K562 (cell line): Measurements from ENCODE around the gene ADGRG1. TPM values are rescaled to one million over a fixed set of nuclear protein-coding genes. Genes with fewer than 3 reads are reported as not detected.

Experiments
- ATAC-seq: fragments of 200-7000 bp; cut with Tn5 transposase; 3 replicates; pipeline ENCODE4 v1.9.1; 2020; ENCODE audit warnings: moderate library complexity
- BruUV-seq: library from RNA; stranded (reverse); fragments of 400-500 nt; replicated peaks from 2 replicates; lab custom pipeline; 2021; lab: Mats Ljungman, UMichigan
- CTCF ChIA-PET: fragments of 300-600 bp; formaldehyde crosslinking; extraction: SDS; loops from one replicate; lab custom pipeline; 2021; ENCODE audit warnings: low intra/inter-chr PET ratio; lab: Yijun Ruan, JAX
- POLR2A ChIA-PET: fragments of 300-600, 350-650 bp; sonication (Branson Sonifier 250); formaldehyde crosslinking; extraction: SDS; loops from one replicate; lab custom pipeline; 2021; ENCODE audit warnings: antibody characterized with exemption, inconsistent platforms; lab: Yijun Ruan, JAX
- DNase-seq, 4 experiments: peaks; one replicate each; pipeline versions ENCODE4 v3.0.0 to v3.0.0-alpha.2; 2011 to 2018; ENCODE audit warnings: low spot score in 3 of 4, mixed read lengths in 3 of 4; ENCODE audit errors: extremely low read depth in 1 of 4
- FAIRE-seq: peaks from 2 replicates; lab custom pipeline; 2011; peaks lifted over from hg19 to GRCh38; lab: Jason Lieb, UNC
- H2AFZ ChIP-seq: 2 replicates; pipeline ENCODE4 v1.6.0; 2011; ENCODE audit warnings: low read depth, low read length, control low read depth, inconsistent platforms
- H3K27ac ChIP-seq: fragments of 200-600 bp; 3 replicates; pipeline ENCODE4 v1.8.0; 2011; ENCODE audit warnings: low read depth, mild to moderate bottlenecking, control low read depth, inconsistent platforms, low read length, moderate library complexity, mixed read lengths; ENCODE audit errors: extremely low read depth
- H3K27me3 ChIP-seq, 2 experiments: fragments of 300-600 bp in 1 of 2; 2 replicates in 1 of 2; 3 replicates in 1 of 2; pipeline versions ENCODE4 v1.6.0 to v1.8.0; 2011; ENCODE audit warnings: inconsistent platforms in 2 of 2, low read length in 2 of 2, mild to moderate bottlenecking in 1 of 2, mixed read lengths in 1 of 2, moderate library complexity in 1 of 2; ENCODE audit not compliant: control insufficient read depth in 2 of 2, insufficient read depth in 2 of 2
- H3K36me3 ChIP-seq: fragments of 300-600 bp; 3 replicates; pipeline ENCODE4 v1.8.0; 2011; ENCODE audit warnings: mild to moderate bottlenecking, low read length, inconsistent platforms; ENCODE audit not compliant: control insufficient read depth, insufficient read depth
- H3K4me1 ChIP-seq, 2 experiments: fragments of 200-600 bp in 1 of 2; replicated peaks in 1 of 2; 2 replicates in 1 of 2; 3 replicates in 1 of 2; pipeline versions ENCODE4 v1.5.1 to v1.8.0; 2011; ENCODE audit warnings: inconsistent platforms in 2 of 2, low read length in 2 of 2, mild to moderate bottlenecking in 1 of 2, mixed read lengths in 1 of 2, moderate library complexity in 1 of 2; ENCODE audit not compliant: control insufficient read depth in 2 of 2, insufficient read depth in 2 of 2
- H3K4me2 ChIP-seq: 2 replicates; pipeline ENCODE4 v1.6.1; 2011; ENCODE audit warnings: low read length, control low read depth, inconsistent platforms, mixed read lengths; ENCODE audit not compliant: insufficient read depth
- H3K4me3 ChIP-seq: fragments of 200-600 bp; sonication (generic), shearing (Covaris generic); 2 replicates; pipeline ENCODE4 v1.5.1; 2016; ENCODE audit warnings: control low read depth, inconsistent platforms
- H3K79me2 ChIP-seq: fragments of 200-600 bp; 3 replicates; pipeline ENCODE4 v1.8.0; 2011; ENCODE audit warnings: low read length, inconsistent platforms; ENCODE audit not compliant: control insufficient read depth, insufficient read depth
- H3K9ac ChIP-seq, 2 experiments: 2 replicates each; pipeline versions ENCODE4 v1.6.0 to v1.6.1; 2011; ENCODE audit warnings: low read depth in 2 of 2, low read length in 2 of 2, control low read depth in 1 of 2, inconsistent platforms in 1 of 2, mild to moderate bottlenecking in 1 of 2, mixed read lengths in 1 of 2; ENCODE audit not compliant: insufficient read depth in 1 of 2
- H3K9me1 ChIP-seq: one replicate; pipeline ENCODE4 v1.6.0; 2011; ENCODE audit warnings: inconsistent platforms, mild to moderate bottlenecking, low read length, moderate library complexity; ENCODE audit not compliant: control insufficient read depth, insufficient read depth
- H3K9me3 ChIP-seq: replicated peaks from 2 replicates; pipeline ENCODE4 v1.5.1; 2011; ENCODE audit warnings: low read depth, low read length, inconsistent platforms; ENCODE audit not compliant: control insufficient read depth, insufficient read depth
- H4K20me1 ChIP-seq: replicated peaks from 2 replicates; pipeline ENCODE4 v1.6.1; 2011; ENCODE audit warnings: low read length, inconsistent platforms, mixed read lengths; ENCODE audit not compliant: control insufficient read depth, insufficient read depth
- EGR1 ChIP-seq: fragments of 450-650 bp; conservative IDR thresholded peaks from 2 replicates; pipeline ENCODE4 v1.6.1; 2017; ENCODE audit warnings: mild to moderate bottlenecking
- GATA2 ChIP-seq: sonication (generic); formaldehyde crosslinking; IDR thresholded peaks from 2 replicates; pipeline ENCODE4 v1.4.0; 2020; ENCODE audit warnings: mild to moderate bottlenecking, missing genetic modification reagents
- GTF2A2 ChIP-seq: IDR thresholded peaks from 2 replicates; pipeline ENCODE4 v1.6.1; 2016; ENCODE audit warnings: mild to moderate bottlenecking, missing genetic modification characterization, missing compliant biosample characterization
- HDAC1 ChIP-seq, 2 experiments: fragments of 450-650 bp; IDR thresholded peaks; 2 replicates each; pipeline ENCODE4 v1.6.1; 2016 to 2017; ENCODE audit warnings: inconsistent platforms in 1 of 2, mild to moderate bottlenecking in 1 of 2, moderate library complexity in 1 of 2
- HLTF ChIP-seq: fragments of 450-650 bp; IDR thresholded peaks from 2 replicates; pipeline ENCODE4 v1.6.1; 2016
- PCBP1 ChIP-seq: fragments of 200-400 bp; formaldehyde crosslinking; IDR thresholded peaks from 2 replicates; pipeline ENCODE4 v1.6.1; 2018; ENCODE audit warnings: mild to moderate bottlenecking, low read depth, low read length; ENCODE audit not compliant: poor library complexity, severe bottlenecking
- SMARCA5 ChIP-seq: fragments of 450-650 bp; IDR thresholded peaks from 2 replicates; pipeline ENCODE4 v1.6.1; 2016
- SMARCC2 ChIP-seq: fragments of 450-650 bp; IDR thresholded peaks from 2 replicates; pipeline ENCODE4 v1.6.1; 2017; ENCODE audit warnings: antibody characterized with exemption, moderate library complexity, mild to moderate bottlenecking, low read depth
- ZBTB17 ChIP-seq: fragments of 450-650 bp; formaldehyde crosslinking; IDR thresholded peaks from 2 replicates; pipeline ENCODE4 v1.4.0; 2020; ENCODE audit warnings: mild to moderate bottlenecking
- ZC3H4 ChIP-seq: sonication (generic); formaldehyde crosslinking; IDR thresholded peaks from 2 replicates; pipeline ENCODE4 v1.9.0; 2021; ENCODE audit warnings: missing genetic modification reagents, borderline replicate concordance
- ZNF184 ChIP-seq: sonication (generic); formaldehyde crosslinking; IDR thresholded peaks from 2 replicates; pipeline ENCODE4 v1.5.0; 2020; ENCODE audit warnings: missing genetic modification reagents
- ZNF551 ChIP-seq: fragments of 250-450 bp; sonication (Bioruptor Pico); IDR thresholded peaks from 2 replicates; pipeline ENCODE4 v1.5.0; 2021; ENCODE audit warnings: mild to moderate bottlenecking, moderate library complexity
- ZNF717 ChIP-seq: fragments of 250-450 bp; sonication (Bioruptor Pico); IDR thresholded peaks from 2 replicates; pipeline ENCODE4 v1.5.0; 2021
- WGBS: fragments of 100-300 bp; shearing (Covaris generic); methylation state at CpG from one replicate; pipeline ENCODE4 v1.1.6; 2016; ENCODE audit warnings: low coverage, mixed read lengths; ENCODE audit not compliant: insufficient coverage; ENCODE audit errors: missing lambda C conversion rate; 5-methylcytosine and 5-hydroxymethylcytosine counted together
- in situ Hi-C: fragments of 300-500 bp; cut with MboI; formaldehyde crosslinking; loops from 4 replicates; pipeline ENCODE4 v1.15.0; 2018; ENCODE audit warnings: inconsistent platforms, mixed read lengths
- intact Hi-C: fragments of 100-400 bp; cut with micrococcal nuclease; formaldehyde crosslinking; loops from 2 replicates; pipeline ENCODE4 v1.14.2; 2022
- polyA plus RNA-seq, 8 experiments: library from polyadenylated mRNA; depleted of rRNA in 4 of 8; stranded (reverse) in 5 of 8; unstranded in 3 of 8; fragments of >200 nt; fragmentation: Nextera tagmentation in 2 of 8; fragmentation: Illumina TruSeq in 1 of 8; extraction: Ambion mirVana in 2 of 8; extraction: Trizol in 1 of 8; gene quantifications; 2 replicates each; pipeline versions ENCODE4 v1.2.1 to v1.2.3, GENCODE V29; 2011 to 2014; ENCODE audit warnings: inconsistent platforms in 1 of 8, missing spikeins in 1 of 8
- total RNA-seq, 7 experiments: library from RNA; depleted of rRNA in 6 of 7; stranded (reverse); fragments of >200 nt in 6 of 7; fragmentation: Illumina TruSeq in 2 of 7; extraction: Trizol in 2 of 7; gene quantifications; 2 replicates each; pipeline versions ENCODE4 v1.2.1 to v1.2.3, GENCODE V29; 2011 to 2021; ENCODE audit warnings: low replicate concordance in 1 of 7
- TF ChIP-seq, protein P1 (sequence below): fragments of 250-450 bp; sonication (Bioruptor Pico); IDR thresholded peaks from 2 replicates; pipeline ENCODE4 v1.8.0; 2021; ENCODE audit warnings: borderline replicate concordance, mild to moderate bottlenecking, moderate library complexity; ENCODE audit not compliant: poor library complexity, severe bottlenecking
- TF ChIP-seq, protein P2 (sequence below): fragments of 250-450 bp; sonication (Bioruptor Pico); IDR thresholded peaks from 2 replicates; pipeline ENCODE4 v1.5.0; 2020; ENCODE audit warnings: mild to moderate bottlenecking, borderline replicate concordance
- TF ChIP-seq, protein P3 (sequence below): fragments of 450-650 bp; IDR thresholded peaks from 2 replicates; pipeline ENCODE4 v1.6.1; 2018; ENCODE audit not compliant: partially characterized antibody

The ADGRG1 gene
- total and polyA plus RNA-seq, 9 of the 15 experiments (the other 6 are each of a cell fraction or from before 2014, with no cell fraction given) = 0.04 to 0.31 (median 0.16) TPM; not detected in 6

DNA sequence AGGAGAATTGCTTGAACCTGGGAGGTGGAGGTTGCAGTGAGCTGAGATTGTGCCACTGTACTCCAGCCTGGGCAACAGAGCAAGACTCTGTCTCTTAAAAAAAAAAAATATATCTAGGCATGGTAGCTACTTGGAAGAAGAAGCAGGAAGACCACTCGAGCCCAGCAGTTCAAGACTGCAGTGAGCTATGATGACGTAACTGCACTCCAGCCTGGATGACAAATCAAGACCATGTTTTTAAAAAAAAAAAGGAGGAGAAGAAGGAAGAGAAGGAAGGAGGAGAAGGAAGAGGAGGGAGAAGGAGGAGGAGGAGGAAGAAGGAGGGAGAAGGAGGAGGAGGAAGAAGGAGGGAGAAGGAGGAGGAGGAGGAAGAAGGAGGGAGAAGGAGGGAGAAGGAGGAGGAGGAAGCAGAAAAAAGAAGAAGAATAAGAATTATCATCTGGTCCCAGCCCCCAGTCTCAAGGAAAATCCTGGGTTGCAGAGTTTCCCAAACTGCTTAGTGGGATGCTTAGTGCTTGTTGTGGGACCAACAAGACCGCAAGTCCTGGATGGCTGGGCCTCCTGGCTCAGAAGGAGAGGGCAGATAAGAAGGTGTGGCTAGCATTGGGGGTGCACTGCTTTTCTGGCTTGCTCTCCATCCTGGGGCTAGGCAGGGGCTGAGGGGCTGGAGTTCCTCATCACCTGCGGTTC is 62.5 kb downstream of the ADGRG1 start:
- H3K9ac ChIP-seq = no peak overlapping the region
- H3K27ac ChIP-seq = no peak overlapping the region
- no peaks in the 10 kb centered on the region for H3K79me2 ChIP-seq
- intact Hi-C loops = loop anchor here (1.0 to 5.0 kb wide), 3 partner anchors 15 to 46 kb away; partner anchors contain the start of gene KATNB1
- DNase-seq (peak; percentile 62 to 80 (median 68)), FAIRE-seq (peak; percentile 63), ATAC-seq (peak; percentile 14; the same call in 2 of the 3 replicates)
- H3K4me3 ChIP-seq = no peak overlapping the region
- BruUV-seq = no TSS peak
- H3K9me1 ChIP-seq = peaks cover 8% of the 10 kb centered on the region
- in situ Hi-C loops = no loop called here
- H3K27me3 ChIP-seq = no peaks in the 10 kb centered on the region
- H2AFZ ChIP-seq = no peak overlapping the region
- POLR2A ChIA-PET = interaction anchor here (0.5 to 2.2 kb wide), 4 partner anchors 9 to 578 kb away, joined by 3 to 15 read pairs (median 3); no protein-coding TSS in a partner anchor
- no peaks in the 10 kb centered on the region for H3K9me3 ChIP-seq
- peaks cover 54 to 63% of the 10 kb centered on the region in 2 experiments for H3K4me1 ChIP-seq
- H3K4me2 ChIP-seq = peak overlapping the region; percentile 19; the same call in 1 of the 2 replicates
- CTCF ChIA-PET = no interaction called here
- 0% methylated on average over 4 of the region's 4 CpGs for WGBS
- no peaks in the 10 kb centered on the region for H3K36me3 ChIP-seq
- H4K20me1 ChIP-seq = no peaks in the 10 kb centered on the region
- TF ChIP-seq, protein P1, sequence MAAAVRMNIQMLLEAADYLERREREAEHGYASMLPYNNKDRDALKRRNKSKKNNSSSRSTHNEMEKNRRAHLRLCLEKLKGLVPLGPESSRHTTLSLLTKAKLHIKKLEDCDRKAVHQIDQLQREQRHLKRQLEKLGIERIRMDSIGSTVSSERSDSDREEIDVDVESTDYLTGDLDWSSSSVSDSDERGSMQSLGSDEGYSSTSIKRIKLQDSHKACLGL (CRISPR knock-in tag) = no peak
- TF ChIP-seq EGR1 (no peak), PCBP1 (no peak), ZNF717 (no peak), SMARCC2 (no peak), ZC3H4 (no peak), GTF2A2 (tag) (no peak), HLTF (0 out of 2 replicates have a peak, but pooled peaks have one; percentile 51), ZNF184 (no peak), HDAC1 (IDR thresholded peaks at IDR 0.05) (peak in 1 of 2 experiments; percentile 84; a peak in 2 of 4 replicates), GATA2 (CRISPR knock-in tag) (no peak; the same call in 1 of the 2 replicates), ZNF551 (CRISPR knock-in tag) (no peak), ZBTB17 (CRISPR knock-in tag) (0 out of 2 replicates have a peak, but pooled peaks have one; percentile 44), SMARCA5 (peak; percentile 55; the same call in 1 of the 2 replicates)
- TF ChIP-seq, protein P2, sequence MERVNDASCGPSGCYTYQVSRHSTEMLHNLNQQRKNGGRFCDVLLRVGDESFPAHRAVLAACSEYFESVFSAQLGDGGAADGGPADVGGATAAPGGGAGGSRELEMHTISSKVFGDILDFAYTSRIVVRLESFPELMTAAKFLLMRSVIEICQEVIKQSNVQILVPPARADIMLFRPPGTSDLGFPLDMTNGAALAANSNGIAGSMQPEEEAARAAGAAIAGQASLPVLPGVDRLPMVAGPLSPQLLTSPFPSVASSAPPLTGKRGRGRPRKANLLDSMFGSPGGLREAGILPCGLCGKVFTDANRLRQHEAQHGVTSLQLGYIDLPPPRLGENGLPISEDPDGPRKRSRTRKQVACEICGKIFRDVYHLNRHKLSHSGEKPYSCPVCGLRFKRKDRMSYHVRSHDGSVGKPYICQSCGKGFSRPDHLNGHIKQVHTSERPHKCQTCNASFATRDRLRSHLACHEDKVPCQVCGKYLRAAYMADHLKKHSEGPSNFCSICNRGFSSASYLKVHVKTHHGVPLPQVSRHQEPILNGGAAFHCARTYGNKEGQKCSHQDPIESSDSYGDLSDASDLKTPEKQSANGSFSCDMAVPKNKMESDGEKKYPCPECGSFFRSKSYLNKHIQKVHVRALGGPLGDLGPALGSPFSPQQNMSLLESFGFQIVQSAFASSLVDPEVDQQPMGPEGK = no peak
- TF ChIP-seq, protein P3, sequence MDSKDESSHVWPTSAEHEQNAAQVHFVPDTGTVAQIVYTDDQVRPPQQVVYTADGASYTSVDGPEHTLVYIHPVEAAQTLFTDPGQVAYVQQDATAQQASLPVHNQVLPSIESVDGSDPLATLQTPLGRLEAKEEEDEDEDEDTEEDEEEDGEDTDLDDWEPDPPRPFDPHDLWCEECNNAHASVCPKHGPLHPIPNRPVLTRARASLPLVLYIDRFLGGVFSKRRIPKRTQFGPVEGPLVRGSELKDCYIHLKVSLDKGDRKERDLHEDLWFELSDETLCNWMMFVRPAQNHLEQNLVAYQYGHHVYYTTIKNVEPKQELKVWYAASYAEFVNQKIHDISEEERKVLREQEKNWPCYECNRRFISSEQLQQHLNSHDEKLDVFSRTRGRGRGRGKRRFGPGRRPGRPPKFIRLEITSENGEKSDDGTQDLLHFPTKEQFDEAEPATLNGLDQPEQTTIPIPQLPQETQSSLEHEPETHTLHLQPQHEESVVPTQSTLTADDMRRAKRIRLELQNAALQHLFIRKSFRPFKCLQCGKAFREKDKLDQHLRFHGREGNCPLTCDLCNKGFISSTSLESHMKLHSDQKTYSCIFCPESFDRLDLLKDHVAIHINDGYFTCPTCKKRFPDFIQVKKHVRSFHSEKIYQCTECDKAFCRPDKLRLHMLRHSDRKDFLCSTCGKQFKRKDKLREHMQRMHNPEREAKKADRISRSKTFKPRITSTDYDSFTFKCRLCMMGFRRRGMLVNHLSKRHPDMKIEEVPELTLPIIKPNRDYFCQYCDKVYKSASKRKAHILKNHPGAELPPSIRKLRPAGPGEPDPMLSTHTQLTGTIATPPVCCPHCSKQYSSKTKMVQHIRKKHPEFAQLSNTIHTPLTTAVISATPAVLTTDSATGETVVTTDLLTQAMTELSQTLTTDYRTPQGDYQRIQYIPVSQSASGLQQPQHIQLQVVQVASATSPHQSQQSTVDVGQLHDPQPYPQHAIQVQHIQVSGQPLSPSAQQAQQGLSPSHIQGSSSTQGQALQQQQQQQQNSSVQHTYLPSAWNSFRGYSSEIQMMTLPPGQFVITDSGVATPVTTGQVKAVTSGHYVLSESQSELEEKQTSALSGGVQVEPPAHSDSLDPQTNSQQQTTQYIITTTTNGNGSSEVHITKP = no peak
